ENCODE measurements around the gene NRN1. TPM values are rescaled to one million over a fixed set of nuclear protein-coding genes. Genes with fewer than 3 reads are reported as not detected.

The NRN1 gene
- total and polyA plus RNA-seq, 2 experiments from 2014 or later: not detected

DNA sequence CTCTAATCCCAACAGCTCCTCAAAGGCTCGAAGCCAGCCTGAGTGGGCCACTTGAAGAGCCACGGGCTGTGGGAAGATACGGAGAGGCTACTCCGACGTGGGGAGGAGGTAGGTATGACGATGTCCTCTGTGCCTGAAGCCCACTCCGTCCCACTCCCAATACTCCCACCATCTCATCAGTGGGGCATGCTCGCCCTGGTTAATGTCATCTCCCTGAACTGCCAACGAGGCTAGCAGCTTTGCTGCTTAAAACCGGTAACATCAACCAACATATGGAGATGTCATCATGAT, 11.1 kb downstream of the NRN1 start:
- Histone ChIP-seq H2AFZ (peak overlapping the region; percentile 55), H3K36me3 (replicated peaks; ENCODE audit: insufficient read depth, low read depth) (no peaks in the 10 kb centered on the region), H3K79me2 (no peaks in the 10 kb centered on the region), H3K9me3 (ENCODE audit: low read depth) (no peaks in the 10 kb centered on the region), H3K27me3 (peaks cover 100% of the 10 kb centered on the region), H4K20me1 (ENCODE audit: insufficient read depth, poor library complexity, severe bottlenecking) (no peaks in the 10 kb centered on the region), H3K4me2 (peak overlapping the region; percentile 94), H3K4me1 (ENCODE audit: insufficient read depth) (peaks cover 11% of the 10 kb centered on the region), H3K4me3 (peak overlapping the region; percentile 52), H3K9me2 (replicated peaks; ENCODE audit: insufficient read depth) (no peaks in the 10 kb centered on the region), H3K27ac (no peak overlapping the region)
- no peak for DNase-seq (ENCODE audit: low spot score)
- WGBS (ENCODE audit: low lambda C conversion rate, missing lambda C conversion rate): 21% methylated on average over 10 of the region's 10 CpGs
- no peak for TF ChIP-seq EZH2phosphoT487 (IDR thresholded peaks at IDR 0.05; ENCODE audit: low read depth, severe bottlenecking, unreplicated experiment)

DNA sequence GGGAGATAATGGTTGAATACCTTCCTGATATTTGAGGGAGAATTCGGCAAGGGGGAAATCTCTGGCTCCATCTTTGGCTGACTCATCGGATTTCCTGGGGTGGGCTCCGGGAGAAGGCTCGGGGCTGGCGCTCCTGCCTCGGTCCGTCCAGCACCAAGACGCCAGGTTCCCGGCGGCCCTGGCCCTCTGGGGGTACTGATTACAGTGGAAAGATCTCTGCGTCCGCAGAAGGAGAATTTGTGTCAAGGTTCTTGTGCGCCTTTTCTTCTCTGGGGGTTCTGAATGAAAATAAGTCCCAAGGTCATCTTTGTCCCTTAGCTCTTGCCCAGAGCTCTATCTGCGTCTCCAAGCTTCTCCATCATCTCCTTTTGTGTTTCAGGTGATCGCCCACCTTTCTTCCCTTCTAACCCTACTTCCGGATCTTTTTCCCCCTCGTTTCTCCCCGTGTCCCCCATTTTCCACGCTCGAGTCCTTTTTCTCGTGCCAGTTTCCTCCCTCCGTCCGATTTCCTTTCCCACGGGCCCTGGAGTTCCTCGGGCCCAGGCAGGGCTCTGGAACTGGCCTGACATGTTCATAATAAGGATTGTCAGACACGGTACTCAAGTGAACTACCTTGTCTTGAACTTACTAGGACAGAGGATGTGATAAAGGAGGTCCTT, 11.6 kb downstream of the NRN1 start:
- no peaks in the 10 kb centered on the region for H3K79me2 ChIP-seq
- H3K27ac ChIP-seq: no peak overlapping the region
- H3K4me3 ChIP-seq: no peak overlapping the region
- H3K27me3 ChIP-seq: peaks cover 100% of the 10 kb centered on the region
- 19% methylated on average over 25 of the region's 26 CpGs for WGBS (ENCODE audit: low lambda C conversion rate, missing lambda C conversion rate)
- H4K20me1 ChIP-seq (ENCODE audit: insufficient read depth, poor library complexity, severe bottlenecking): no peaks in the 10 kb centered on the region
- H3K4me1 ChIP-seq (ENCODE audit: insufficient read depth): peaks cover 11% of the 10 kb centered on the region
- peak; percentile 25 for TF ChIP-seq EZH2 (IDR thresholded peaks at IDR 0.05; ENCODE audit: borderline replicate concordance)
- TF ChIP-seq, protein P1, sequence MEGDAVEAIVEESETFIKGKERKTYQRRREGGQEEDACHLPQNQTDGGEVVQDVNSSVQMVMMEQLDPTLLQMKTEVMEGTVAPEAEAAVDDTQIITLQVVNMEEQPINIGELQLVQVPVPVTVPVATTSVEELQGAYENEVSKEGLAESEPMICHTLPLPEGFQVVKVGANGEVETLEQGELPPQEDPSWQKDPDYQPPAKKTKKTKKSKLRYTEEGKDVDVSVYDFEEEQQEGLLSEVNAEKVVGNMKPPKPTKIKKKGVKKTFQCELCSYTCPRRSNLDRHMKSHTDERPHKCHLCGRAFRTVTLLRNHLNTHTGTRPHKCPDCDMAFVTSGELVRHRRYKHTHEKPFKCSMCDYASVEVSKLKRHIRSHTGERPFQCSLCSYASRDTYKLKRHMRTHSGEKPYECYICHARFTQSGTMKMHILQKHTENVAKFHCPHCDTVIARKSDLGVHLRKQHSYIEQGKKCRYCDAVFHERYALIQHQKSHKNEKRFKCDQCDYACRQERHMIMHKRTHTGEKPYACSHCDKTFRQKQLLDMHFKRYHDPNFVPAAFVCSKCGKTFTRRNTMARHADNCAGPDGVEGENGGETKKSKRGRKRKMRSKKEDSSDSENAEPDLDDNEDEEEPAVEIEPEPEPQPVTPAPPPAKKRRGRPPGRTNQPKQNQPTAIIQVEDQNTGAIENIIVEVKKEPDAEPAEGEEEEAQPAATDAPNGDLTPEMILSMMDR (IDR thresholded peaks at IDR 0.05; ENCODE audit: poor library complexity): no peak
- TF ChIP-seq EZH2phosphoT487 (IDR thresholded peaks at IDR 0.05; ENCODE audit: low read depth, severe bottlenecking, unreplicated experiment): no peak
- no peak overlapping the region for H2AFZ ChIP-seq
- no peak for DNase-seq (ENCODE audit: low spot score)
- H3K36me3 ChIP-seq (replicated peaks; ENCODE audit: insufficient read depth, low read depth): no peaks in the 10 kb centered on the region
- H3K9me2 ChIP-seq (replicated peaks; ENCODE audit: insufficient read depth): no peaks in the 10 kb centered on the region
- H3K4me2 ChIP-seq: peak overlapping the region; percentile 94
- no peaks in the 10 kb centered on the region for H3K9me3 ChIP-seq (ENCODE audit: low read depth)

DNA sequence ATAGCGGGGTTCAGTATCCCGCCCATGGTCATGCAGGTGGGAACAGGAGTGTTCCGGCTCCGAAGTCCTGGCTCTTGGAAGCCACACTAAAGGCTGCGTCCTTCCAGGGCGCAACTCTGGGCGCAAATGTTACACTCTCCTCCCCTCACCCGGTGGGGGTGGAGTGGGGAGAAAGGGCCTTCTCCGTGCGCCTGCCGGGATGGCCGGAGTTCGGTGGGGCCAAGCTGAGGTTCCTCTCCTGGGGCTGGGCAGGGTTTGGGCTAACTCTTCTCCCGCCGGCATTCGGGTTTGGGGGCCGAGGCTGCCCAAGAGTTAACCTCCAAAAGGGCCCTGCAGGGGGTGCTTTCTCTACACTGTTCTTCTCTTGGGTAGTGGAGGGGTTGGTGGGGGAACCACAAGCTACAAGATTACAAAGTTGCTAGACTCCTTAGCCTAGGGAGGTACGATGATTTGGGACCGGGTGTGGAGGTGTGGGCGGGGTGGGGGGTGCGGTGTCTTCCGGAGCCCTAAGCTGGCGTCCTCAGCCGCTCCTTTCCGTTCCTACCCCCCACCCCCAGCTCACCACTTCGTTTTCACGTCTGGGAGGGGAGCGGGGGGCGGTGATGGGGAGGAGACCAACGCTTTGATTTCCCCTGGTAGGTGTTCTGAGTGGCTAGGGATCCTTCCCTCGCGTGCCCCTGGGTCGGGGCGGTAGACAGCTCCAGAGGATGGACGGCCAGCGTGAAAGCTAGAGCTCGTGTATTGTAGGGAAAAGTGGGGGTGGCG, 12.3 kb downstream of the NRN1 start:
- Histone ChIP-seq H3K27ac (no peak overlapping the region), H3K79me2 (no peaks in the 10 kb centered on the region), H3K4me2 (no peak overlapping the region), H3K4me1 (ENCODE audit: insufficient read depth) (peaks cover 11% of the 10 kb centered on the region), H3K4me3 (no peak overlapping the region), H3K27me3 (peaks cover 98% of the 10 kb centered on the region), H3K9me3 (ENCODE audit: low read depth) (no peaks in the 10 kb centered on the region), H2AFZ (no peak overlapping the region), H3K9me2 (replicated peaks; ENCODE audit: insufficient read depth) (no peaks in the 10 kb centered on the region), H4K20me1 (ENCODE audit: insufficient read depth, poor library complexity, severe bottlenecking) (no peaks in the 10 kb centered on the region), H3K36me3 (replicated peaks; ENCODE audit: insufficient read depth, low read depth) (no peaks in the 10 kb centered on the region)
- TF ChIP-seq EZH2 (IDR thresholded peaks at IDR 0.05; ENCODE audit: borderline replicate concordance) (peak; percentile 93), EZH2phosphoT487 (IDR thresholded peaks at IDR 0.05; ENCODE audit: low read depth, severe bottlenecking, unreplicated experiment) (peak; percentile 62)
- TF ChIP-seq, protein P1 (IDR thresholded peaks at IDR 0.05; ENCODE audit: poor library complexity): no peak
- no peak for DNase-seq (ENCODE audit: low spot score)
- WGBS (ENCODE audit: low lambda C conversion rate, missing lambda C conversion rate): 8% methylated on average over 37 of the region's 38 CpGs

DNA sequence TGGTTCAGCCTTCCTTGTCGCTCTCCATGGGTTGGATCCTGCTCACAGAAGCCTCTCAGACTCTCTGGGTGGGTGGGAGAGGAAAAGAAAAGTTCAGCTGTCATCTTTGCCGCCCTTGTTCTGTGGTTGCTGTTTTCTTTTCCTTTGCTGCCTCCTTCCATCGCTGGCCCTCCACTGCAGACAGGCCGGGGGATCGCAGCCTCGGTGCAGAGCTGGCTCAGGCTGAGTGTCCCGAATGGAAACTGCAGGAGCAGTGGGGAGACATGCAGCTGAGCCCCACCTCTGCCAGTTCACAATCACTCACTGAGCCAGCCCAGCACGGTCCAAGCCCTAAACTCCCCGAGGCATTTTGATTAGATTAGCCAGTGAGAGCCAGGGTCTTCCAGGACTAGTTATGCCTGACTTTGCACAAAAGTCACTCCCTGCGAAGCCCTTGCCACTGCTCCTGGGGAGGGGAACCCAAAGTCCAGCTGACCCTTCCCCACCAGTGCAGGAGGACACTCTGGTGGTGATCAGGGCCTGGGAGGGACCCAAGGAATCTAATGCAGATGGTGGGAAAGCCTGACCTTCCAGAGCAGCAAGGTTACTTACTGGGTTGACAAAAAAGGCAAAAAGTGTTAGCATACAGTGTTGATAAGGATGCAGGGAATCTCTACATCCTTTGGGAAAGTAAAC, 14.0 kb downstream of the NRN1 start:
- peaks cover 11% of the 10 kb centered on the region for H3K4me1 ChIP-seq (ENCODE audit: insufficient read depth)
- H3K9me2 ChIP-seq (replicated peaks; ENCODE audit: insufficient read depth): no peaks in the 10 kb centered on the region
- no peaks in the 10 kb centered on the region for H3K36me3 ChIP-seq (replicated peaks; ENCODE audit: insufficient read depth, low read depth)
- H3K27ac ChIP-seq: no peak overlapping the region
- H3K79me2 ChIP-seq: no peaks in the 10 kb centered on the region
- no peak overlapping the region for H2AFZ ChIP-seq
- TF ChIP-seq, protein P1 (IDR thresholded peaks at IDR 0.05; ENCODE audit: poor library complexity): peak; percentile 19
- TF ChIP-seq EZH2 (IDR thresholded peaks at IDR 0.05; ENCODE audit: borderline replicate concordance): no peak
- no peak overlapping the region for H3K4me2 ChIP-seq
- no peak overlapping the region for H3K4me3 ChIP-seq
- no peaks in the 10 kb centered on the region for H4K20me1 ChIP-seq (ENCODE audit: insufficient read depth, poor library complexity, severe bottlenecking)
- WGBS (ENCODE audit: low lambda C conversion rate, missing lambda C conversion rate): 13% methylated on average over 10 of the region's 10 CpGs
- DNase-seq (ENCODE audit: low spot score): no peak
- H3K27me3 ChIP-seq: peaks cover 98% of the 10 kb centered on the region
- no peaks in the 10 kb centered on the region for H3K9me3 ChIP-seq (ENCODE audit: low read depth)

All from hepatocyte (in vitro differentiated cells).